Endothelial cell (in vitro differentiated cells): Measurements from ENCODE around the gene PPP4R2. TPM values are rescaled to one million over a fixed set of nuclear protein-coding genes. Genes with fewer than 3 reads are reported as not detected.

ENCODE experiments used
- DNase-seq: peaks from one replicate; pipeline ENCODE4 v3.0.0; 2021; ENCODE audit warnings: low spot score
- H3K27ac Mint-ChIP-seq: one replicate; pipeline ENCODE4 v1.8.0; 2021; ENCODE audit warnings: mixed read lengths, inconsistent platforms; ENCODE audit not compliant: unreplicated experiment
- H3K27me3 Mint-ChIP-seq: one replicate; pipeline ENCODE4 v1.8.0; 2021; ENCODE audit warnings: mild to moderate bottlenecking, moderate library complexity, mixed read lengths, inconsistent platforms; ENCODE audit not compliant: unreplicated experiment
- H3K36me3 Mint-ChIP-seq: one replicate; pipeline ENCODE4 v1.8.0; 2021; ENCODE audit warnings: mild to moderate bottlenecking, low read depth, mixed read lengths, inconsistent platforms; ENCODE audit not compliant: unreplicated experiment
- H3K4me1 Mint-ChIP-seq: one replicate; pipeline ENCODE4 v1.8.0; 2021; ENCODE audit warnings: mild to moderate bottlenecking, mixed read lengths, inconsistent platforms; ENCODE audit not compliant: unreplicated experiment
- H3K4me3 Mint-ChIP-seq: one replicate; pipeline ENCODE4 v1.8.0; 2021; ENCODE audit warnings: mild to moderate bottlenecking, mixed read lengths, inconsistent platforms; ENCODE audit not compliant: unreplicated experiment
- H3K9me3 Mint-ChIP-seq: one replicate; pipeline ENCODE4 v1.8.0; 2021; ENCODE audit warnings: mixed read lengths, inconsistent platforms; ENCODE audit not compliant: unreplicated experiment
- CTCF ChIP-seq: fragments of 200-600 bp; sonication (generic); IDR thresholded peaks from one replicate; pipeline ENCODE4 v1.5.0; 2021; ENCODE audit warnings: antibody characterized with exemption; ENCODE audit not compliant: unreplicated experiment
- total RNA-seq: library from RNA; stranded (reverse); fragmentation: NEBNext Ultra II Directional; extraction: Animal tissue kit (Norgen Biotek cat#: 25700); gene quantifications from one replicate; pipeline ENCODE4 v1.2.1, GENCODE V29; 2021; ENCODE audit not compliant: unreplicated experiment

The PPP4R2 gene
- total RNA-seq, 1 donor from 2014 or later = 100.0 TPM

DNA sequence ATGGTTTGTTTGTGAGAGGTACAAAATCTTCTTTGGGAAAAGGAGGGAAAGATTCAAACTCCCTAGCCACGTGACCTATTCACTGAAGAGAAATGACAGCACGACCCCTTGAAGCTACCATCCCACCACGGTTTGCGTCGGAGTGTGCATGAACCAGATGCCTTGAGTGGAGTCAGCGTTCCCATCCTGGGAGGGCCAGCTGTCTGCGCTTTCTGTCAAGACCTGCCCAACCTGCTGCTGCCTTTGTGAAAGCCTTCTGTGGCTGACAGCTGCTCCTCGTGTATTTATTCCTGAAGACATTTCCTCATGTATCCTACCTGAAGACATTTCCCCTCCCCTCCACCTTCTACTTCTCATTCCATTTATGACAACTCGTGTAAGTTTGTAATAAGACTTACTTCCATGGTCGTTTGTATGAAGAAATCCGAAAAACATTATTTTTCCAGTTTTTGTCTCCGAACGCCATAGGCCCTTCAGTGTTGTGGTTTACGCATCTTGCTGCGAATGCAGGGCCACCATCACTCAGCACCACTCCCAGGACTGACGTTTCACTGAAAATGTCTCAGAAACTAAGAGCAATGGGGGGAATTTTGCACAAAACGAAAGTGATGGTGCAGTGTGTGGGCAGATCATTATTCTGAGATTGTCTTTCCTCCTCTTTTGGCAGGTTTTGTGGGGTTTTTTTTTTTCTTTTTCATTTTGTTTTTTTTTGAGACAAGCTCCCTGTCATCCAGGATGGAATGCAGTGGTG is 83.8 kb downstream of the PPP4R2 start:
- no peaks in the 10 kb centered on the region for H3K9me3 Mint-ChIP-seq
- peaks cover 2% of the 10 kb centered on the region for H3K27me3 Mint-ChIP-seq
- no peak overlapping the region for H3K4me3 Mint-ChIP-seq
- no peaks in the 10 kb centered on the region for H3K36me3 Mint-ChIP-seq
- no peak overlapping the region for H3K27ac Mint-ChIP-seq
- no peak for TF ChIP-seq CTCF
- no peaks in the 10 kb centered on the region for H3K4me1 Mint-ChIP-seq
- no peak for DNase-seq

- TF ChIP-seq CTCF = no peak
- Mint-ChIP-seq H3K27me3 (peaks cover 2% of the 10 kb centered on the region), H3K27ac (no peak overlapping the region), H3K9me3 (no peaks in the 10 kb centered on the region), H3K4me1 (no peaks in the 10 kb centered on the region), H3K36me3 (no peaks in the 10 kb centered on the region), H3K4me3 (no peak overlapping the region)
- no peak for DNase-seq
These were observed 84.5 kb downstream of the PPP4R2 start for GRCh38 chr3:73081140-73081539.

DNA sequence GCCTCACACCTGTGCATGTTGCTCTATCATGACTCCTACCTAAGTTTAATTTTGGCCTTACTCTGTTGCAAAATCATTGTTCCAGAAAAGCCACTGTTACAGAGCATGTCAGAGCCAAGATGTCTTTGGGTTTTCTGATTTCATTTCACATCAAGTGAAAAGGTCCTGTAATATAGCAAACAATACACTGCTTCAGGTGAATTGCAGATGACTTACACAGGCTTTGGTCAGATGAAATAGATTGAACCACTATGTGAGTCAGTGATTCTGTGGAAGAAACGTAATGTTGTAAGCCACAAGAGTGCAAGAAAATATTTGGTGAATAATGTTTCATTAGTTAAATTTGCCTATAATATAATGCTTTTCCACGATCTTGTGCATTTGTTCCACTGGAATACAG is 87.6 kb downstream of the PPP4R2 start:
- H3K4me3 Mint-ChIP-seq = no peak overlapping the region
- no peaks in the 10 kb centered on the region for H3K4me1 Mint-ChIP-seq
- no peaks in the 10 kb centered on the region for H3K36me3 Mint-ChIP-seq
- H3K27me3 Mint-ChIP-seq = peaks cover 1% of the 10 kb centered on the region
- no peaks in the 10 kb centered on the region for H3K9me3 Mint-ChIP-seq
- DNase-seq = no peak
- H3K27ac Mint-ChIP-seq = no peak overlapping the region
- TF ChIP-seq CTCF = no peak

- peak; percentile 87 for TF ChIP-seq CTCF
- Mint-ChIP-seq H3K4me3 (no peak overlapping the region), H3K4me1 (no peaks in the 10 kb centered on the region), H3K27ac (no peak overlapping the region), H3K36me3 (no peaks in the 10 kb centered on the region), H3K27me3 (peaks cover 1% of the 10 kb centered on the region), H3K9me3 (no peaks in the 10 kb centered on the region)
- DNase-seq = peak; percentile 63
These were observed 89.5 kb downstream of the PPP4R2 start for GRCh38 chr3:73086071-73086494.

- no peak for DNase-seq
- peak; percentile 39 for TF ChIP-seq CTCF
- H3K27ac Mint-ChIP-seq = no peak overlapping the region
- no peaks in the 10 kb centered on the region for H3K9me3 Mint-ChIP-seq
- H3K36me3 Mint-ChIP-seq = peaks cover 3% of the 10 kb centered on the region
- H3K4me3 Mint-ChIP-seq = peak overlapping the region; percentile 40
- H3K27me3 Mint-ChIP-seq = peaks cover 2% of the 10 kb centered on the region
- H3K4me1 Mint-ChIP-seq = peaks cover 15% of the 10 kb centered on the region
These were observed 97.5 kb downstream of the PPP4R2 start for GRCh38 chr3:73094129-73094528.
